ENCODE results near the gene TBC1D5.

DNA sequence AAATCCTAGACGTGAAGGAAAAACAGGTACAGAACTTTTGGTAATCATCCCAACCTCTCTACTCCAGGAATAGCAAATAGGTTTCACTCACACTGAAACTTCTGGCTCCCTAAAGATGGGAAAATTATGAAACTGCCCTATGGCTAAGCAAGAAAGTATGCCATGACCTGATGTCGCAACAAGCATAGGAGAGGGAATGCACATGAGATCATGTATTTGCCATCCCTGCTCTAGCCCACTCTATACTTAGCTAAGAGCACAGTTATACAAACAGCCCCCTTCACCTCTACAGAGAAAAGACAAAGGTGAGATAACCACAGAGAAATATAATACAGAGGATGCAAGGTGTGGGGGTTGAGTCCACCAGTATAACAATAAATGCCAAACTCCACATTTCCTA, 102.7 kb downstream of the TBC1D5 start:
- TF ChIP-seq CHD1 (IDR thresholded peaks at IDR 0.05; ENCODE audit: low read depth, low read length): no peak
- no peak for TF ChIP-seq KDM1A (IDR thresholded peaks at IDR 0.05; ENCODE audit: borderline replicate concordance, low read length)
- TF ChIP-seq, protein P1, sequence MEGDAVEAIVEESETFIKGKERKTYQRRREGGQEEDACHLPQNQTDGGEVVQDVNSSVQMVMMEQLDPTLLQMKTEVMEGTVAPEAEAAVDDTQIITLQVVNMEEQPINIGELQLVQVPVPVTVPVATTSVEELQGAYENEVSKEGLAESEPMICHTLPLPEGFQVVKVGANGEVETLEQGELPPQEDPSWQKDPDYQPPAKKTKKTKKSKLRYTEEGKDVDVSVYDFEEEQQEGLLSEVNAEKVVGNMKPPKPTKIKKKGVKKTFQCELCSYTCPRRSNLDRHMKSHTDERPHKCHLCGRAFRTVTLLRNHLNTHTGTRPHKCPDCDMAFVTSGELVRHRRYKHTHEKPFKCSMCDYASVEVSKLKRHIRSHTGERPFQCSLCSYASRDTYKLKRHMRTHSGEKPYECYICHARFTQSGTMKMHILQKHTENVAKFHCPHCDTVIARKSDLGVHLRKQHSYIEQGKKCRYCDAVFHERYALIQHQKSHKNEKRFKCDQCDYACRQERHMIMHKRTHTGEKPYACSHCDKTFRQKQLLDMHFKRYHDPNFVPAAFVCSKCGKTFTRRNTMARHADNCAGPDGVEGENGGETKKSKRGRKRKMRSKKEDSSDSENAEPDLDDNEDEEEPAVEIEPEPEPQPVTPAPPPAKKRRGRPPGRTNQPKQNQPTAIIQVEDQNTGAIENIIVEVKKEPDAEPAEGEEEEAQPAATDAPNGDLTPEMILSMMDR (IDR thresholded peaks at IDR 0.05; ENCODE audit: control extremely low read depth in 1 of 3, insufficient read depth in 1 of 3, low read depth in 1 of 3, low read length in 3 of 3): no peak
